H1 (cell line): ENCODE results near the gene NGEF. TPM values are rescaled to one million over a fixed set of nuclear protein-coding genes. Genes with fewer than 3 reads are reported as not detected.

ENCODE experiments used
- ATF3 ChIP-seq: IDR thresholded peaks from 2 replicates; pipeline ENCODE4 v1.6.1; 2011; ENCODE audit warnings: low read depth, mild to moderate bottlenecking, low read length; ENCODE audit not compliant: insufficient read depth
- BCL11A ChIP-seq, 2 experiments: IDR thresholded peaks; one replicate each; pipeline ENCODE4 v1.6.1; 2011; ENCODE audit warnings: low read depth in 2 of 2, low read length in 2 of 2, mild to moderate bottlenecking in 2 of 2
- EP300 ChIP-seq, 2 experiments: IDR thresholded peaks; 1 replicate in 1 of 2; 2 replicates in 1 of 2; pipeline ENCODE4 v1.6.1; 2011 to 2012; ENCODE audit warnings: low read depth in 2 of 2, low read length in 2 of 2, mild to moderate bottlenecking in 2 of 2, borderline replicate concordance in 1 of 2, inconsistent platforms in 1 of 2, moderate library complexity in 1 of 2
- POLR2AphosphoS5 ChIP-seq: IDR thresholded peaks from 2 replicates; pipeline ENCODE4 v1.6.1; 2011; ENCODE audit warnings: low read depth, low read length
- SIRT6 ChIP-seq: IDR thresholded peaks from one replicate; pipeline ENCODE4 v1.7.1; 2012; ENCODE audit warnings: low read length, inconsistent platforms
- polyA plus RNA-seq, 7 experiments: library from polyadenylated mRNA; depleted of rRNA in 3 of 7; stranded (reverse) in 5 of 7; unstranded in 2 of 7; fragments of >200 nt in 5 of 7; fragments of 200-250 nt in 2 of 7; gene quantifications; 1 replicate in 5 of 7; 2 replicates in 1 of 7; 4 replicates in 1 of 7; pipeline versions ENCODE4 v1.2.1 to v1.2.3, GENCODE V29; 2011 to 2013; ENCODE audit warnings: missing spikeins in 2 of 7, mixed read lengths in 2 of 7
- total RNA-seq: library from RNA; stranded (reverse); fragmentation: NEBNext Ultra II Directional; extraction: Animal tissue kit (Norgen Biotek cat#: 25700); gene quantifications from 2 replicates; pipeline ENCODE4 v1.2.1, GENCODE V29; 2021

Gene NGEF
- total and polyA plus RNA-seq, 2 of the 8 experiments (the other 6 are each of a cell fraction or from before 2014, with no cell fraction given): 2.7 to 3.2 TPM

GRCh38 chr2:233042549-233042948 lies 29.5 kb upstream of the NGEF start (continued):
- no peak for TF ChIP-seq ATF3
- no peak for TF ChIP-seq EP300 (IDR thresholded peaks at IDR 0.05; ENCODE audit: borderline replicate concordance in 1 of 2, low read depth in 2 of 2, low read length in 2 of 2)
- no peak for TF ChIP-seq POLR2AphosphoS5
- TF ChIP-seq SIRT6: no peak
- TF ChIP-seq BCL11A (IDR thresholded peaks at IDR 0.05; ENCODE audit: low read depth in 2 of 2, low read length in 2 of 2): no peak
